AG08396 (cell line): ENCODE results near the gene LYPD1.
A peak's percentile ranks its signal among the peaks of the same experiment; 100 is the strongest.
"Not testable (repeated sequence)": the region's sequence is repeated elsewhere in the genome, so short reads cannot be mapped to it uniquely, and the experiment has no call there.

Experiments used
- DNase-seq: peaks from one replicate; pipeline ENCODE4 v3.0.0; 2012; ENCODE audit warnings: low spot score, mixed read lengths

Gene LYPD1

DNA sequence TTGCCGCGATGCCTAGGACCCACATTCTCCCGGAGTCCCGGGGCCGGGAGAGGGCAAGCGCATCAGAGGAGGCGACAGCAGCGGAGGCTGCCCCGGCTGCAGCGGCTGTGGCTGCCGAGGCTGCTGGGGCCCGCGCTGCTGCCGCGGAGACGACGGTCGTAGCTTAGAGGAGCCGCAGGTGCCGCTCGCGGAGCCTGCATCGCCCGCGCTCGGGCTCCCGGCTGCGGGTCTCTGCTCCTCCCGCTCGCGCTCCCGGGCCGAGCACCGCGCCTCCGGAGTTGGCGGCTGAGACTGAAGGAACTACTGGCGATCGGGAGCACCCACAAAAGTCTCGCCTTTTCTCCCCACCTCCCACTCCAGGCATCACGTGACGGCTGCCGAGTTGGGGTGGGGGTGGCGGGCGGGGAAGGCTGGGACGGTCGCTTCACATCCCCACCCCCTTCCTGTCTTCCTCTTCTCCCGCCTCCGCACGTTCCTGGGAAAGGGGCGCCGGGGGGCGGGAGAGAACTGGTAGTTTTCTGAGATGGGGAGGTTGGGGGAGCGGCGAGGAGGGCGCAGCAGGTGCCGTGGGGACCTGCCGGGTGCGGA, at the start of gene LYPD1:
TSS of gene LYPD1 (minus strand) at position 298 of the 588 bp plus-strand sequence. CDS start at position 25, 273 bp downstream.
- DNase-seq = peak; percentile 47

DNA sequence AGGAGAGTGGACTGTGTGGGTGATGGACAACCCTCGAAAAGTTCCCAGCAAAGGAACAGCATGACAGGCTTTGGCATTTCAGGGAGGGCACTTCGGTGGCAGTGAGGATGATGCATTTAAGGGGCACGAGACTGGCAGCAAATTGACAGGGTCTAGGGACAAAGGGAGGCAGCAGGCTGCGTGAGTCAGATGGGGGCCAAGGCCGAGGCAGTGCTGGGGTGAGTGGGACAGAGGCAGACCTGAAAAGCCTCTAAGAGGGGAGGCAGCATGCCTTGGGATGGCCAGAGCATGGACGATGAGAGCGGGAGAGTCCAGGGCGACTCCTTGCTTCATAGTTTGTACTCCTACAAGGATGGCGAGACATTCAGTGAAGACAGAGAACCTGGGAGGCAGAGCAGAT, 49.5 kb upstream of the LYPD1 start:
- DNase-seq = no peak

DNA sequence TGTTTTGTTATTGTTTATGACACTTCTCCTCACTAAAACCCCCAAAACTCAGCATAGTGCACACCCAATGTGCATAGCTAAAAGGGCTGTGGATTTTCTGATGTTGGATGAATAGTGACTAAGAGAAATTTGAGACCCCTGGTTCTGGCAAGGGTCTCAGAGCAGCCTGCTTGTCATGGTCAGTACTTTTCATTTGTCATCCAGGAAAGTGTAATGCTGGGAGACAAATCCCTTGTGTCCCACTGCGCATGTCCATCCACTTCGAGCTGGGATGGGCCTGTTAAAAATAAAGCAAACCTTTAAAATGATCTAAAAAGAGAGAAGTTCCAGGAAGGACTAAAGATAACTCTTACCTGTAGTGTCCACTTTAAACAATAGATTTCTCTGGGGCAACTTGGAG, 46.9 kb upstream of the LYPD1 start:
- no peak for DNase-seq

DNA sequence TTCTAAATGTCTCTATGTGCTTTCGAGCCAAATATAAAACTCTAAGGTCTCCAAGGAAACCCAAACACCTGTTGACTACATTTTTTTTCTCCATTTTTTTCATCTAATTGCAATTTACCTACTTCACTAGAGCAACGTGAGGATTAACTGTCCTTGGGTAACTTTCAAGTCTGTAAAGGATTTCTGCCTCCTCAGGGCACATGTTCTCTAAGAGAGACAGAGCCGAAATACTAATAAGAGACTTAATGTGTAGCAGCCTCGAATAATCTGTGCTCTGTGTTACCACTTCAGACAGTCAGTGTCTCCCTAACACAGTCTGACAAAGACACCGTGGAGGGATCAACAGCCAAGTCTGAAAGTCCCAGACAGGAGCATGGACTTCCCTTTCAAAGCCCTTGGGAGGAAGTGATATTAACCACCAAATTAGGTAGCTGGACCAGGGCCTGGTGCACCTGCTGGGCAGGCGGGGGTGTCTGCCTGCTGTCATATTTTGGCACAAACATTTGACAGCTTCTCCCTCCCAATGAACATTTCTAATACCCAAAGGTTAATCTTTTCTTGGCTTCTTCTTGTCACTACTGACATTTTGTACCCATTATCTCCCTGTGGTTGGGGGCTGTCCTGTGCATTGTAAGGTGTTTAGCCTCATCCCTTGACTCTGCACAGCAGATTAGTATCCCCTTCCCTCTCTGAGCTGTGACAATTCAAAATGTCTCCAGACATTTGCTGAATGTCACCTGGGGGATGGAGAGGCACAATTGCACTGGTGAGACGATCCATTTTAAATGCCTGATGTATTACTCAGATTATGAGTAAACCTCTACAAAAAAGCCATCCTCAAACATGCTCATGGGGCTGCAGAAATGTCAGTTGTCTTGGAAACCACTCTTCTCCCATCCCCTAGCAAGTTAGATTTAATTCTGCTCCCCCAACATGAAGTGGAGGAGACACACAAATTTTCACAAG, 45.7 kb upstream of the LYPD1 start:
- DNase-seq = peak; percentile 13

DNA sequence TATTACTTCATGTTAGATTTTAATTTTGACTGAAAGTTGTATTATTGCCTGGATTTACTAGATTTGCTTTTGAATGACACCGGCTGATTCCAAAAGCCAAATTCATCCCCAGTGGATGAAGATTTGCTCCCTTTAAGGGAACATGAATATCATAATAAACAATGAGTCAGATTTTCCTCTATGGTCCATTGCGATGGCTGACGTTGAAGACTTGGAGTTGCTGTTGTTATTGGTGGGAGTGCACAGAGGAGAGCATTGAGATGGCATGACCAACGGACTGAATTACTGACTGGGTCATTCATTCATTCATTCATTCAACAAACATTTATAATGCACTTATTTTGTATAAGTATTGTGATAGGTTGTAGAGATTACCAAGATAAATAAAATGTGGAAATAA, 33.4 kb upstream of the LYPD1 start:
- peak; percentile 12 for DNase-seq

- peak; percentile 20 for DNase-seq
These were observed 31.8 kb upstream of the LYPD1 start for GRCh38 chr2:132701810-132702209.

DNA sequence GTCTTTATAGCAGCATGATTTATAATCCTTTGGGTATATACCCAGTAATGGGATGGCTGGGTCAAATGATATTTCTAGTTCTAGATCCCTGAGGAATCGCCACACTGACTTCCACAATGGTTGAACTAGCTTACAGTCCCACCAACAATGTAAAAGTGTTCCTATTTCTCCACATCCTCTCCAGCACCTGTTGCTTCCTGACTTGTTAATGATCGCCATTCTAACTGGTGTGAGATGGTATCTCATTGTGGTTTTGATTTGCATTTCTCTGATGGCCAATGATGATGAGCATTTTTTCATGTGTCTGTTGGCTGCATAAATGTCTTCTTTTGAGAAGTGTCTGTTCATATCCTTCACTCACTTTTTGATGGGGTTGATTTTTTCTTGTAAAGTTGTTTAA, 29.8 kb upstream of the LYPD1 start:
- not testable (repeated sequence) for DNase-seq

- DNase-seq = not testable (repeated sequence)
These were observed 28.3 kb upstream of the LYPD1 start for GRCh38 chr2:132698347-132698746.

- no peak for DNase-seq
These were observed 27.7 kb upstream of the LYPD1 start for GRCh38 chr2:132697556-132698205.

DNA sequence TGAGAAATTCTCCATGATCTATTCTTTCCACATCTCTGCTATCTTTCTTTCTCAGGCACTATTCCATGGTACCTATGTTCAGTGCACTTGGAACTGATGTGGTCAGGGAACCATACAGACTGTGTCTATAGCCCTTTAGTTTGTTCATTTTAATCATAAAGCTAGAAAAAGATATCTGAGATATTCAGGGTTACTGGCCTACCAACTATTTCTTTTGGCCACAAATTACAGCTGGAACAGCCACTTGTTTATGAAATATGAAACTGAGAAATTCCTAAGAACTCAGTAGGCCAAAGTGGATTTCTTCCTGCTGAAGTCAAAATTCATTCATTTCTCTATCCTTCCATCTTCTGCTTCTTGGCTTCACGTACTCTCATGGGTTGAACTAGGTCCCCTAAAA, 22.8 kb upstream of the LYPD1 start:
- no peak for DNase-seq

DNA sequence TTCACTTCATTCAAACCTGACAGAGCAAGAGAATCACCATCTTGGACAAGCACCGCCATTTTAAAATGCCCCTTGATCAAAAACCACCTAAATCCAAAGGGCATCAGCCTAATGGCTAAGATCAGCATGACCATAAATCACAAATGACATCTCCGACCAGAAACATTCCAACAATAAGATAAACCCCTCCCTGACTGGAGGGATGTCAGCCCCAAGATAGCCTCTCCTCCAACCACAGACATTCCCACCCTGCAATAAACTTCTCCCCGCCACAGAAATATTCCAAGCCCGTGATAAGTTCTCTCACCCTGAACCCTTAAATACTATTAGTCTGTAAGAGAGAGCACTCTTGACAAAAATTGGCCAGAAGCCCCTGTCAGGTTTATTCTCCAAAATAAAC, 21.6 kb upstream of the LYPD1 start:
- DNase-seq = no peak

GRCh38 chr2:132690664-132691303, 20.8 kb upstream of the LYPD1 start:
- peak; percentile 52 for DNase-seq

GRCh38 chr2:132681766-132682165, 11.8 kb upstream of the LYPD1 start:
- DNase-seq = no peak

DNA sequence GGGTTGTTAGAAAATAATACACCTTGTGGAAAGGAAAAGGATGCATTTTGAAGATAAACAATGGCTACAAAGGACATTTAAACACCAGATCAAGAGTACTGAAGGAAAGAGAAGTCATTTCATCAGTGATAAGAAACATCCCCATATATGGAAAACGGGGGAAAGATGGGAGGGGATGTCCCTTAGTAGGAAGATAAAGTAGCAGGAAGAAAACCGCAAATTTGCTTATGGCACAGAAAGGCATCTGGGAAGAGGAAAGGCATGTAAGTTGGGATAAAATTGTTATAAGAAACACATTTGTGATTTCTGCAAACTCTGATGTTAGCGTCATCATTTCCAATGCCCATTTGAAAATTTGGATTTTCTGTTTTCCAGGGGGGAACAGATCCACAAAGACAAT, 10.5 kb upstream of the LYPD1 start:
- no peak for DNase-seq

DNA sequence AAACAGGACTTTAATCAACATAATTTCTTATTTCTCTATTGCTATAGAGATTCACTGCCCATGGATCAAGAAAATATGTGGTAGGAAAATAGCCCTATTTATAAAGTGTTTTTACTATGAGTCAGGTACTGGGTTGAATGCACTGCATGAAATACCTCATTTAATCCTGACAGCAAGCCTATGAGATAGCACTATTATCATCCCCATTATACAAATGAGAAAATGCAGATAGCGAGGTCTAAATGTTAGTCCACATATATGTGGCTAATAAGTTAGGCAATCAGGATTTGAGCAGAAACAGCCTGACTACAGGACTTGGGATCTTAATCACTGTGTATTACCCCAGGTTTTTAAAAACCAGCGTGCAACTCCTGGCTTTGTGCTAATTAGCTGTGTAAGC, 8.5 kb upstream of the LYPD1 start:
- DNase-seq = no peak

GRCh38 chr2:132677661-132678060, 7.7 kb upstream of the LYPD1 start:
- DNase-seq = no peak

DNA sequence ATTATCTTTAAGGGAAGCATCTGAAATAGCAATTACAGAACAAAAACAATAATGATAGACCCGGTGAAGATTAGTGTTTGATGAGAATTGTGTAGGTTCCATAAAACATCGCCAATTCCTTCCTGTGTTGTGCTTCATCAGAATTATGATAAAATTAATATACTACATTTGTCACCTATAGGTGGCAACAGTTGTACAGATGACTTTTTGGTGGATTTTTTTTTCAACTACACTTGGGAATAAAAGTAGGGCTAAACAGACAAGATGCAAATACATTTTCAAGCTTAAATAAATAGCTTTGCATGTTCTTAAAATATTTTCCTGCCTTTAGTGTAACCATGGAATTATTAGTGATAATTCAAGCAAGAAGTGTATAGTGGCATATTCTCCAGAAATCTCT, 7.0 kb upstream of the LYPD1 start:
- DNase-seq = no peak

GRCh38 chr2:132671151-132671835, 1.3 kb upstream of the LYPD1 start:
- peak; percentile 67 for DNase-seq

DNA sequence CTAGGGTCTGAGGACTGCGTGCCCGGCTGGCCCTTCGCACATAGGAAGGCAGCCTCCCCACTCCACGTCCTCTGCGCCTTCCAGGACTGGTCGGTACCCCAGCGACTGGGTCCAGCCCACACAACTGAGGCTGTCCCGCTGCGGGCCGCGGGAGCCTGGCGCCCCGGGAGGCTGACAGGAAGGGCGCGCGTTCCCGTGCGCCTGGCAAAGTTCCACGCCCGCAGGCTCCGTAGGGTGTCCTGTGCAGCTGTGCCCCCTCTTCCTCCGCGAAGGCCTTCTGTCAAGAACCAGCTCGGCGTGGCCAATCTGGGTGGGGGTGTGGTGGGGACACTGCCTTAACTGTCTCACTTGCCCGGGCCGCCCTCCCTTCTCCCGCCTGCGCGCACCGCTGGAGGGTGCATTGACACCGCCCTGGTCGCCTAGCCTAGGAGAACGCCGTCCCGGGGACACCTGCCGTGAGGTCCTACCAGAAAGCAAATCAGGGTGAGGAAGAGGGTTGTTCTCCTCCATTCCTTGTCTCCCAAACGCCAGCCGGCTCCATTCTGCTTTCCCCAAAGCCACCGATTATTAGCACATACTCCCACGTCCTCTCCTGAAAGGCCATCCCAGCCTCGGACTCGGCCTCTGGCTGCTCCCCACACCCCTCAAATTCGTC, 618 bp upstream of the LYPD1 start:
- DNase-seq = peak; percentile 29

GRCh38 chr2:132668987-132669907, 758 bp downstream of the LYPD1 start:
- peak; percentile 31 for DNase-seq
